NCI-H69 (cell line): Measurements from ENCODE around the gene ZNF429.
A peak's percentile ranks its signal among the peaks of the same experiment; 100 is the strongest.
"Not testable (repeated sequence)": the region's sequence is repeated elsewhere in the genome, so short reads cannot be mapped to it uniquely, and the experiment has no call there.

Experiments
- DNase-seq: peaks from one replicate; lab custom pipeline; 2025; lab: John Stamatoyannopoulos, UW

The ZNF429 gene

GRCh38 chr19:21505459-21506451 is at the start of gene ZNF429:
ZNF429 (plus strand) TSS chr19:21505602; CDS start chr19:21505772, 170 bp downstream.
- peak; percentile 98 for DNase-seq

- DNase-seq: no peak
Measured at GRCh38 chr19:21460686-21461085, 44.7 kb upstream of the ZNF429 start.

GRCh38 chr19:21462540-21462939 is 42.9 kb upstream of the ZNF429 start:
- no peak for DNase-seq

DNA sequence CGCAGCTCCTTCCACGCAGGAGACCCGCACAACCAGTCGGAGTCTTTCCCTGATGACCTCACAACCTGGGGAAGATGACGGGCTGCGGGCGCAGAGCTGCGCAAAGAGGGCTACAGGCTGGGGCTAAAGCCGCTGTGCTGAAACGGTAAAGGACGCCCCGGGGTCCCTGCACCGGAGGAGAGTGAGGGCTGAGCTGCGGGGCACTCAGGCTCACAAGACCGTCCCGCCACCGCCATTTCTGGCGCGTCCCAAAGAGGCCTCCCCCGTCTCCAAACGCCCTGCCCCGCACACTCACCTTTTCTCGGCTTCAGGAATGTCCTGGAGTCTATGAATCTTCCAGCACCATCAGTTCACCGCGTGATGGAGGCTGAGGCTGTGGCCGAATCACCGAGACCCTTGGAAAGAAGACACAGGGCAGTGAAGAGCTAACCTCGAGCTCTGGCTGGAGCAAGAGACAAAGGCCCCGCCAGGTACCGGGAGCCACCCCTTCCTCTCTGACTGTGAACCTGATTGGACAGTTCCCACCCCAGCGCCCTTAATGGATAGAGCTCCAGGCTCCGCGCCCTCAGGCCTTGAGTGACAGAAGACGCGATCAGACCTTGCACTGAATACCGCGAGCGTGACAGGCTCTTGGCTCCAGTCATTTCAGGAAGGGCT is 41.8 kb upstream of the ZNF429 start:
- DNase-seq: no peak

- DNase-seq: no peak
Measured at GRCh38 chr19:21466627-21467026, 38.8 kb upstream of the ZNF429 start.

- DNase-seq: peak; percentile 18
Measured at GRCh38 chr19:21468791-21469190, 36.6 kb upstream of the ZNF429 start.

DNA sequence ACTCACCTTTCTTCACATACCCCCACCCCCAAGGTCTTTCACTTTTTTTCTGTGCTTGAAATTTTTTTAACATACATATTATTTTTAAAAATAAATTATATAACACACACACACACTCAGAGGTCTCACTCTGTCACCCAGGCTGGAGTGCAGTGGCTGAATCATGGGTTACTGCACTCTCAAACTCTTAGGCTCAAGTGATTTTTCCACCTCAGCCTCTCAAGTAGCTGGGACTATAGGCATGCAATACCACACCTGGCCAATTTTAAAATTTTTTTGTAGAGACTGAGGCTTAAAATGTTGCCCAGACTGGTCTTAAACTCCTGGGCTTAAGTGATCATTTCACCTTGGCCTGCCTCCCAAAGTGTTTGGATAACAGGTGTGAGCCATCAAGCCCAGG is 32.9 kb upstream of the ZNF429 start:
- DNase-seq: no peak

DNA sequence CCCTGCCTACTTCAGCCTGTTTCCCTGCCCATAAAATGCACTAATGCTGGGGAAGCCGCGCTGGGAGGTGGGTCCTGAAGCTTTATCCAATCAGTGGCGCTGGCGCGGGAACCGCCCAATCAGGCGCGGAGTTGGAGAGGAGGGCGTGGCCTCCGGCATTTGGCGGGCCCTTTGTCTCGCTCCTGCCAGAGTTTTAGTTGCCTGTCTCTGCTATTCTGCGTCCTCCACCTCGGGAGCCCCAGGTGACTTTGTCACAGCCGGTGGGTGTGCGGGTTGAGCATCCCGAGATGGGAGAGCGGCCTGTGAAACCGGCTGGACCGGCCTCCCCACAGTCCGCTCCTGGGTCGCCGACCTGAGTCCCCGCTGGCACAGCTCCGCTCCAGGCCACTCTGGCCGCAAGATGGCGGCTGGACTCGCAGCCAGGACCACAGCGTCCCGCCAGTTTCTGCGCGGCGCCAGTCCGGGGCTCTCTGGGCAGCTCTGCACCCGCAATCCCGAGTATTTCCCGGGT is 30.7 kb upstream of the ZNF429 start:
- no peak for DNase-seq

DNA sequence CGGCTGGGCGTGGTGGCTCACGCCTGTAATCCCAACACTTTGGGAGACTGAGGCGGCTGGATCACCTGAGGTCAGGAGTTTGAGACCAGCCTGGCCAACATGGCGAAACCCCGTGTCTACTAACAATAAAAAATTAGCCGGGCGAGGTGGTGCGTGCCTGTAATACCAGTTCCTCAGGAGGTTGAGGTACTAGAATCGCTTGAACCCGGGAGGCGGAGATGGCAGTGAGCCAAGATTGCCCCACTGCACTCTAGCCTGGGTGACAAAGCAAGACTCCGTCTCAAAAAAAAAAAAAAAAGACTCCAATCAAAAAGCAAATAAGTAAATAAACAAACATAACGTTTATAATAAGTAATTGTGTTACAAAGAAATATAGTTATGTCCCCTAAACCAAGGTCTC is 23.0 kb upstream of the ZNF429 start:
- DNase-seq: not testable (repeated sequence)

DNA sequence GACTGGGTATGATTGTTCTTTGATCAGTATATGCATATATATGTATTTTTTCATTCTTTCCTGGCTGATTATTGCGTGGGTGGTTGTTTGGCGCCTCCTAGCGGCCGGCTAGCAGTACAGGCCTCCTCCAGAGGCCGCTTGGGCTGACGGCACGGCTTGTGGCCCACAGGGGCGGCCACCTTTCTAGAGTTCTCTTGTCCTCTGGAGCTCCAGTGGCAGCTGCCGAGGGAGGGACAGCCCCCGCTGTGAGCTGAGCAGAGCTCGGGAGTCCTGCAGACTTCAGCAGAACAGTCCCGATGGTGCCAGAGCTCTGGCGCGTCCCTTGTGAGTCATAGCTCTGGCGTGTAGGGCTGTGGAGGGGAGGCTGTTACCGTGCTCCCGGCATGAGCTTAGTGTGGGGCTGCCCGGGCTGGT is 22.5 kb upstream of the ZNF429 start:
- peak; percentile 70 for DNase-seq

DNA sequence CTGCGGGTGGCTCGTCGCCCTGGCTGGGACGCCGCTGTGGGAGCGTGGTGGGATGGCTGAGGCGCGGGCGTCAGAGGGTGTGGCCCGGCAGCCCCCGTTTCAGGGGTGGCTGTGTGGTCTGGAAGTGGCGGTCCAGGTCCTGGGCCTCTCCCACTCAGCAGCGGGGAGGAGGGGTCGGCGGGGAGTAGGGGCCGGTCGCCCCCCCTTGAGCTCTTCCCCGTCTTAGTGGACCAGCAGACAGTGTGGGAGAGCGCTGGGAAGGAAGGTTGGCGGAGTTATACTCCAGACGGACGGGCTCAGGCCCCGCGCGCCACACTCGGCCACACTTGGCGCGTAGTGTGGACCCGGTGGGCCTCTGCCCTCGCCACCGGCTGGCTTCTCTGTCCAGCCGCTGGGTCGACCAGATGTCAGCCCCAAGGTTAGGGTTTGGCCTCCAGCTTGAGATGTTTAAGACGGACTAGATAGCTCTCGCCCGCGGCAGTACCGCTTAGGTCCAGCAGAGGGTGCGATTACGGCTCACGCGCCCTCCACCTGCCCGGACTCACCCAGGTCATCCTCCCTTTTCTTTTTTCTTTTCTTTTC is 21.7 kb upstream of the ZNF429 start:
- DNase-seq: peak; percentile 18

- no peak for DNase-seq
Measured at GRCh38 chr19:21484631-21485030, 20.8 kb upstream of the ZNF429 start.

GRCh38 chr19:21485926-21486325 is 19.5 kb upstream of the ZNF429 start:
- no peak for DNase-seq

DNA sequence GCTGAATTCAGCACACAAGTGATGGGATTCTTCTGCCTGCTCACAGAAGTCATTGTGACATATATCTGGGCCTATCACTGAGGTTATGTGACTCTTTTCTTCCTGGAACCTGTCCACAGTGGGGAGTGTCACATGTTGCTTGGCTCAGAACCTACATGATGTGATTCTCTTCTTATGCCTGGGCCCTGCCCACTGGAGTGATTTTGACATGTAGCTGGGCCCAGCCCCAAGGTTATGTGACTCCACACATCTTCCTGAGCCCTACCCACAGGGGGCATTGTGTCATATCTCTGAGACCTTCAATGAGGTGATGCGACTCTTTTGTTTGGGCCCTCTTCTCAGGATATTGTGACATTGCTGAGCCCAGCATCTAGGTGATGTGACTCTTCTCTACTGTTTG is 17.4 kb upstream of the ZNF429 start:
- no peak for DNase-seq

- no peak for DNase-seq
Measured at GRCh38 chr19:21491146-21491545, 14.3 kb upstream of the ZNF429 start.

DNA sequence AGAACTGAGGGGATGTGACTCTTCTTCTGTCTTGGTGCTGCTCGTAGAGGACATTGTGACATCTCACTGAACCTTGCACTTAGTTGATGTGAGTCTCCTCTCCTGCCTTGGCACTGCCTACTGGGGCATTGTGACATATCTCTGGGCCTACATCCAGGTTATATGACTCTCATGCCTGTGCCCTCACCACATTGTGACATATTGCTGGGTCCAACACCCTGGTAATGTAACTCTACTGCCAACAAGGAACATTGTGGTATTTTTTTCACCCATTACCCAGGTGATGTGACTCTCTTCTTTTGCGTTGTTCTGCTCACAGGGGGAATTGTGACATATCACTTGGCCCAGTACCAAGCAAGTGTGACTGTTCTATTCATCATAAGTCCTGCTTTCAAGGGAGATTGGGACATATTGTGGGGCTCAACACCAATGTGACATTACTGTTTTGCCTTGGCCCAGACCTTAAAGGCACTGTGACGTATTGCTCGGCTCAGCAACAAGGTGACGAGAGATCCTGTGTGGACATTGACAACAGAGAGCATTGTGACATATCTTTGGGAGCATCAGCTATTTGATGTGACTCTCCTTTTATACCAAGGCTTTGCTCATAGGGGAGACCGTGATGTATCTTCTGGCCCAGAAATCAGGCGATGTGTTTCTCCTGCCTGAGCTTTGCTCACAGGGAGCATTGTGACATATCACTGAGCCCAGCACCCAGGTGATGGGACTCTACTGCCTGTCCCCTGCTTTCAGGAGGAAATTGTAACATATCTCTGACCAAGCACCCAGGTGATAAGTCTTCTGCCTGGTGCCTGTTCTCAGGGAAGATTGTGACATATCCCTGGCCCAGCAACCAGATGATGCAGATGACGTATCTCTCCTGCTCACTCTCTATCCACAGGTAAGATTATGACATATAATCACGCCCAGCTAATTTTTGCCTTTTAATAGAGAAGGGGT is 12.2 kb upstream of the ZNF429 start:
- DNase-seq: no peak

GRCh38 chr19:21496876-21497275 is 8.5 kb upstream of the ZNF429 start:
- no peak for DNase-seq

DNA sequence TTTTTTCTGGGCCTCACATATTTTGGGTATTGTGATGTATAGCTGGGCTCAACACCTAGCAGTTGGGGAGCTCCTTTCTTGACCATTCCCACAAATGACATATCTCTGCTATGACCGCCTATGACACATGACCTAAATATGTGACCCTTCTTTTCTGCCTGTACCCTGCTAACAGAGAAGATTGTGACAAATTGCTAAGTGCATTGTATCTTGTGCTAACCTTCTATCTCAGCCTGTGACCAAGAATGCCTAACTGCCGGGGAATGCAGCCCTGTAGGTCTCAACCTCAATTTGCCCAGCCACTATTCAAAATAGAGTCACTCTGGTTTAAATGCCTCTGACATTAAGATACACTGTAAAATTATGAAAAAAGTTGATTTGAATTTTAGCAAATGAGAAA is 6.8 kb upstream of the ZNF429 start:
- DNase-seq: no peak

DNA sequence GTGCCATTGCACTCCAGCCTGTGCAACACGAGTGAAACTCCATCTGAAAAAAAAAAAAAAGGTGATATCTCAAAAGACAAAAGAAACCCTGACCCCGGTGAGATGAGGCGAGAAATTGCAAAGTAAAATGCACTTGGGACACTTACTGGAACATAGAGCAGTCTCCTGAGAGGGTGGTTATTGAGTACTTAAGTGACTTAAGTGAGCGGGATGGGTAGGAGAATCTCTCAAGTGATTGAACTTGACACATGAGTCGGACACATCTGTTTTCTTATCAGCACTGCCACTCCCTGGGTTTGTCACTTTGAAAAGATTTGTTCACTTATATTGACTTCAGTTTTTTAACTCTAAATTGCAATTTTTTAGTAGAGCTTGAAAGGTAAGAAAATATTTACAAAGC is 2.8 kb downstream of the ZNF429 start:
- DNase-seq: no peak

- not testable (repeated sequence) for DNase-seq
Measured at GRCh38 chr19:21511058-21511457, 5.7 kb downstream of the ZNF429 start.

DNA sequence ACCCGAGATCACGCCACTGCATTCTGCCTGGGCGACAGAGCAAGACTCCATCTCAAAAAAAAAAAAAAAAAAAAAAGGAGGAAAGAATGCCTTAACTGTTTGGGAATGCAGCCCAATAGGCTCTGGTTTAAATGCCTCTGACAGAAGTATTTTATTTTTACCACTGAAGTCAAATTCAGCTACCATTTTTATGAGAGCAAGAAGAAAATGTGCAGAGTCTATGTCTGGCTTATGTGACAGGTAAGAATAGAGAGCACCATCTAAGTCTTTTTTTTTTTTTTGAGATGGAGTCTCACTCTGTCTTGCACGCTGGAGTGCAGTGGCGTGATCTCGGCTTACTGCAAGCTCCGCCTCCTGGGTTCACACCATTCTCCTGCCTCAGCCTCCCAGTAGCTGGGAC is 7.2 kb downstream of the ZNF429 start:
- not testable (repeated sequence) for DNase-seq
